Ureter (tissue), 1 donor: ENCODE data around the gene GDPD4. TPM values are rescaled to one million over a fixed set of nuclear protein-coding genes. Genes with fewer than 3 reads are reported as not detected.
"Not testable (repeated sequence)": the region's sequence is repeated elsewhere in the genome, so short reads cannot be mapped to it uniquely, and the experiment has no call there.

ENCODE experiments used
- DNase-seq: peaks from one replicate; pipeline ENCODE4 v3.0.0-alpha.2; 2020; ENCODE audit warnings: low spot score
- total RNA-seq: library from RNA; stranded (reverse); gene quantifications from one replicate; pipeline ENCODE4 v1.2.4, GENCODE V29; 2023
- donor health status: DM: yes; HTN: yes; CAD: no.

GDPD4 gene
- not detected for total RNA-seq

GRCh38 chr11:77301510-77301909, at the start of gene GDPD4:
Gene GDPD4 (minus strand): TSS chr11:77301686. CDS start chr11:77285137, 16,549 bp downstream.
- DNase-seq: no peak

- DNase-seq: no peak
These were observed 46.5 kb upstream of the GDPD4 start for GRCh38 chr11:77347948-77348347.

GRCh38 chr11:77346906-77347603, 45.6 kb upstream of the GDPD4 start:
- DNase-seq: no peak

GRCh38 chr11:77345621-77346020, 44.1 kb upstream of the GDPD4 start:
- no peak for DNase-seq

GRCh38 chr11:77340501-77340900, 39.0 kb upstream of the GDPD4 start:
- no peak for DNase-seq

GRCh38 chr11:77332259-77332658, 30.8 kb upstream of the GDPD4 start:
- DNase-seq: no peak

GRCh38 chr11:77325159-77325558, 23.7 kb upstream of the GDPD4 start:
- DNase-seq: no peak

GRCh38 chr11:77324508-77324907, 23.0 kb upstream of the GDPD4 start:
- no peak for DNase-seq

GRCh38 chr11:77322926-77323590, 21.6 kb upstream of the GDPD4 start:
- DNase-seq: no peak

- no peak for DNase-seq
These were observed 21.0 kb upstream of the GDPD4 start for GRCh38 chr11:77322506-77322905.

- DNase-seq: no peak
These were observed 18.9 kb upstream of the GDPD4 start for GRCh38 chr11:77320351-77320750.

- no peak for DNase-seq
These were observed 17.1 kb upstream of the GDPD4 start for GRCh38 chr11:77318600-77318999.

- DNase-seq: no peak
These were observed 15.4 kb upstream of the GDPD4 start for GRCh38 chr11:77316733-77317342.

- DNase-seq: no peak
These were observed 10.6 kb upstream of the GDPD4 start for GRCh38 chr11:77312107-77312506.

- no peak for DNase-seq
These were observed 10.2 kb upstream of the GDPD4 start for GRCh38 chr11:77311701-77312100.

- no peak for DNase-seq
These were observed 9.2 kb upstream of the GDPD4 start for GRCh38 chr11:77310721-77311120.

GRCh38 chr11:77309401-77310085, 8.1 kb upstream of the GDPD4 start:
- DNase-seq: no peak

- no peak for DNase-seq
These were observed 7.4 kb upstream of the GDPD4 start for GRCh38 chr11:77308838-77309237.

GRCh38 chr11:77303328-77303727, 1.8 kb upstream of the GDPD4 start:
- DNase-seq: no peak

- no peak for DNase-seq
These were observed 1.3 kb upstream of the GDPD4 start for GRCh38 chr11:77302752-77303151.

- no peak for DNase-seq
These were observed 791 bp downstream of the GDPD4 start for GRCh38 chr11:77300695-77301094.

GRCh38 chr11:77300028-77300427, 1.5 kb downstream of the GDPD4 start:
- DNase-seq: not testable (repeated sequence)
